CD4-positive, alpha-beta T cell (primary cell): ENCODE results near the gene GADD45B. TPM values are rescaled to one million over a fixed set of nuclear protein-coding genes. Genes with fewer than 3 reads are reported as not detected.

ENCODE experiments used
- ATAC-seq: fragments of 200-7000 bp; cut with Tn5 transposase; one replicate; pipeline ENCODE4 v1.10.0; 2022; ENCODE audit warnings: mild to moderate bottlenecking; ENCODE audit not compliant: poor library complexity
- CTCF ChIA-PET: fragments of 350-600 bp; sonication (Branson Sonifier 250); formaldehyde crosslinking; loops from one replicate; lab custom pipeline; 2021; ENCODE audit warnings: antibody characterized with exemption, inconsistent platforms; lab: Charles Lee
- POLR2A ChIA-PET: fragments of 350-600 bp; sonication (Branson Sonifier 250); formaldehyde crosslinking; loops from one replicate; lab custom pipeline; 2021; ENCODE audit warnings: antibody characterized with exemption, inconsistent platforms; lab: Charles Lee
- DNase-seq, 14 experiments: peaks; one replicate each; pipeline ENCODE4 v3.0.0-alpha.2; 2013 to 2020; ENCODE audit warnings: mixed read lengths in 2 of 14
- H3K27ac ChIP-seq, 2 donors: one replicate each; pipeline versions ENCODE4 v1.5.1 to v1.7.0; 2013; ENCODE audit warnings: low read length in 2 of 2, low read depth in 1 of 2, mild to moderate bottlenecking in 1 of 2
- H3K27me3 ChIP-seq, 2 experiments: 1 replicate in 1 of 2; 2 replicates in 1 of 2; pipeline versions ENCODE4 v1.6.1 to v1.7.0; 2013; ENCODE audit warnings: low read length in 2 of 2, control low read depth in 1 of 2, mild to moderate bottlenecking in 1 of 2, moderate library complexity in 1 of 2; ENCODE audit not compliant: insufficient read depth in 2 of 2, control insufficient read depth in 1 of 2
- H3K36me3 ChIP-seq: one replicate; pipeline ENCODE4 v1.6.1; 2013; ENCODE audit warnings: low read length, control low read depth; ENCODE audit not compliant: insufficient read depth
- H3K4me1 ChIP-seq: one replicate; pipeline ENCODE4 v1.6.1; 2013; ENCODE audit warnings: low read length, control low read depth; ENCODE audit not compliant: insufficient read depth
- H3K4me3 ChIP-seq: one replicate; pipeline ENCODE4 v1.5.1; 2013; ENCODE audit warnings: mild to moderate bottlenecking, low read length, moderate library complexity
- H3K9me3 ChIP-seq, 2 experiments: 1 replicate in 1 of 2; 2 replicates in 1 of 2; pipeline versions ENCODE4 v1.6.1 to v1.7.0; 2013; ENCODE audit warnings: low read length in 2 of 2, mild to moderate bottlenecking in 2 of 2, control low read depth in 1 of 2, moderate library complexity in 1 of 2; ENCODE audit not compliant: control insufficient read depth in 1 of 2, insufficient read depth in 1 of 2
- H3K27ac Mint-ChIP-seq: one replicate; pipeline ENCODE4 v1.8.0; 2020; ENCODE audit warnings: mixed read lengths
- H3K27me3 Mint-ChIP-seq: one replicate; pipeline ENCODE4 v1.8.0; 2021; ENCODE audit warnings: mixed read lengths
- H3K36me3 Mint-ChIP-seq: one replicate; pipeline ENCODE4 v1.8.0; 2021; ENCODE audit warnings: low read depth, mixed read lengths
- H3K4me1 Mint-ChIP-seq: one replicate; pipeline ENCODE4 v1.8.0; 2021; ENCODE audit warnings: low read depth, mixed read lengths
- H3K4me3 Mint-ChIP-seq: one replicate; pipeline ENCODE4 v1.8.0; 2020; ENCODE audit warnings: mild to moderate bottlenecking, mixed read lengths
- H3K9me3 Mint-ChIP-seq: one replicate; pipeline ENCODE4 v1.8.0; 2020; ENCODE audit warnings: mixed read lengths
- intact Hi-C, 2 experiments: fragments of 100-400 bp; cut with DNase I in 1 of 2; cut with micrococcal nuclease in 1 of 2; formaldehyde crosslinking; loops; one replicate each; pipeline versions ENCODE4 v1.15.1 to v1.9.0; 2023 to 2025; cut with DNase I, micrococcal nuclease
- total RNA-seq, 174 experiments: library from RNA in 2 of 174; stranded (reverse) in 2 of 174; gene quantifications; one replicate each; pipeline ENCODE4 v1.2.3 and lab custom pipeline; 2021 to 2026
- TF ChIP-seq, protein P1 (sequence below): fragments of 200-600 bp; IDR thresholded peaks from one replicate; pipeline ENCODE4 v1.8.0; 2022; ENCODE audit warnings: antibody characterized with exemption, mild to moderate bottlenecking

GADD45B gene
- total RNA-seq, 2 experiments from 2014 or later: 284 to 285 TPM

DNA sequence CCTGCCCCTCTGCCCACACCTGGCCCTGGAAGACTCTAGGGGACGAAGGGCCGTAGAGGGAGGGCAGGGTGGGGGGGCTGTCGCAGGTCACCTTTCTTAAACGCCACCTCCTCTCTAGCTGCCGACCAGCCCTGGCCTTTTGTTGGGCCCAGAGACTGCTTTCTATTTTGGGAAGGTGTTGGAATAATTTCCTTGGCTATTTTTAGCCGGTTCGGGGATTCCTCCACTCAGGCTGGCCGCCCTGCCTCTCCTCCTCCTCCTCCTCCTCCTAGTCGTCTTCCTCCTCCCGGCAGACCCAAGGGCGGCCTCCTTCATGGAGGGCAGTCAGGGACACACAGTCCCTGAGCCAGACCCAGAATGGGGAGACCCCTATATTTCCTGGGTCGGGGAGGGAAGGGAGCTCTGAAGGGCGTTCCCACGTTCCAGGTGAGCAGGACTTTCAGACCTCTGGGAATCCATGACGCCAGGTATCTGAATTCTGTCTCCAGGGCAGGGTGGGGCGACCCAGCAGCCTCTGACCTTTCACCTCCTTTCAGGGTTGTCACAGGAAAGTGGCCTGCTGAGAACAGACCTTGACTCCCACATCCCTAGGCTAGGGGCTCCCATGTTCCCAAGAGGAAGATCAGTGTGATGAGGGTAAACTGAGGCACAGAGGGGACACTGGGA, 19.9 kb downstream of the GADD45B start:
- POLR2A ChIA-PET: interaction anchor here (6.0 kb wide), 1 partner anchor 19 kb away, joined by 47 read pairs; the partner anchor contains the start of gene GADD45B
- intact Hi-C loops: no loop called here
- DNase-seq (no peak), ATAC-seq (no peak)
- Histone ChIP-seq H3K4me3 (peak overlapping the region; percentile 74), H3K4me1 (peaks cover 37% of the 10 kb centered on the region), H3K9me3 (no peaks in the 10 kb centered on the region), H3K27me3 (peaks cover 9 to 15% of the 10 kb centered on the region in 2 experiments), H3K27ac (no peak overlapping the region), H3K36me3 (no peaks in the 10 kb centered on the region)
- no peak overlapping the region for H3K27ac Mint-ChIP-seq
- H3K4me1 Mint-ChIP-seq: peaks cover 11% of the 10 kb centered on the region
- H3K36me3 Mint-ChIP-seq: no peaks in the 10 kb centered on the region
- CTCF ChIA-PET: interaction anchor here (1.5 to 1.7 kb wide), 2 partner anchors 8 to 141 kb away, joined by 4 read pairs; no protein-coding TSS in a partner anchor
- TF ChIP-seq, protein P1, sequence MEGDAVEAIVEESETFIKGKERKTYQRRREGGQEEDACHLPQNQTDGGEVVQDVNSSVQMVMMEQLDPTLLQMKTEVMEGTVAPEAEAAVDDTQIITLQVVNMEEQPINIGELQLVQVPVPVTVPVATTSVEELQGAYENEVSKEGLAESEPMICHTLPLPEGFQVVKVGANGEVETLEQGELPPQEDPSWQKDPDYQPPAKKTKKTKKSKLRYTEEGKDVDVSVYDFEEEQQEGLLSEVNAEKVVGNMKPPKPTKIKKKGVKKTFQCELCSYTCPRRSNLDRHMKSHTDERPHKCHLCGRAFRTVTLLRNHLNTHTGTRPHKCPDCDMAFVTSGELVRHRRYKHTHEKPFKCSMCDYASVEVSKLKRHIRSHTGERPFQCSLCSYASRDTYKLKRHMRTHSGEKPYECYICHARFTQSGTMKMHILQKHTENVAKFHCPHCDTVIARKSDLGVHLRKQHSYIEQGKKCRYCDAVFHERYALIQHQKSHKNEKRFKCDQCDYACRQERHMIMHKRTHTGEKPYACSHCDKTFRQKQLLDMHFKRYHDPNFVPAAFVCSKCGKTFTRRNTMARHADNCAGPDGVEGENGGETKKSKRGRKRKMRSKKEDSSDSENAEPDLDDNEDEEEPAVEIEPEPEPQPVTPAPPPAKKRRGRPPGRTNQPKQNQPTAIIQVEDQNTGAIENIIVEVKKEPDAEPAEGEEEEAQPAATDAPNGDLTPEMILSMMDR: no peak
- no peaks in the 10 kb centered on the region for H3K9me3 Mint-ChIP-seq
- peak overlapping the region; percentile 74 for H3K4me3 Mint-ChIP-seq
- peaks cover 31% of the 10 kb centered on the region for H3K27me3 Mint-ChIP-seq

- peaks cover 3 to 9% of the 10 kb centered on the region in 2 experiments for H3K27me3 ChIP-seq
- no peak for ATAC-seq
- no peak overlapping the region for H3K4me3 Mint-ChIP-seq
- DNase-seq: no peak
- no peaks in the 10 kb centered on the region for H3K36me3 ChIP-seq
- intact Hi-C loops: no loop called here
- H3K9me3 Mint-ChIP-seq: no peaks in the 10 kb centered on the region
- H3K4me1 ChIP-seq: peaks cover 31% of the 10 kb centered on the region
- TF ChIP-seq, protein P1: no peak
- peaks cover 21% of the 10 kb centered on the region for H3K27me3 Mint-ChIP-seq
- peaks cover 11% of the 10 kb centered on the region for H3K4me1 Mint-ChIP-seq
- no peak overlapping the region for H3K27ac ChIP-seq
- POLR2A ChIA-PET: interaction anchor here (0.7 to 6.0 kb wide), 3 partner anchors 20 to 44 kb away, joined by 3 to 47 read pairs (median 6); partner anchors contain the start of gene GADD45B
- CTCF ChIA-PET: no interaction called here
- no peak overlapping the region for H3K4me3 ChIP-seq
- no peaks in the 10 kb centered on the region for H3K36me3 Mint-ChIP-seq
- no peak overlapping the region for H3K27ac Mint-ChIP-seq
- no peaks in the 10 kb centered on the region for H3K9me3 ChIP-seq
Measured at GRCh38 chr19:2497186-2497585, 21.3 kb downstream of the GADD45B start.

DNA sequence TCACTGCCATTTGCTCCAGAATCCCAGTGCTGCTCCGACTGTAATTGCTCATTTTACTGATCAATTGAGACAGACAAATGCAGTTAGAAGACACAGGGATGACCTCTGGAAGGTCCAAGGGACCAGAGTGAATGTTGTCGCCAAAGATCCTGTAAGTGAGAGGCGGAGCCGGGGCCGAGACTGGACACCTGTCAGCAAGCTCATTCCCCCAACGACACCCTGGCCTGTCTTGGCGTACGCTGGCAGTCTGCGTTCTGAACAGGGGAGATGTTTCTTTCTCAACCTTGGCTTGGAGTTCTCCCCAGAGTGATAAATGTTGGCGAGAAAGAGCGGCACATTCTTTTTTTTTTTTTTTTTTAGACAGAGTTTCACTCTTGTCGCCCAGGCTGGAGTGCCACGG, 24.2 kb downstream of the GADD45B start:
- no peak overlapping the region for H3K27ac Mint-ChIP-seq
- no peak overlapping the region for H3K4me3 Mint-ChIP-seq

More for the DNA sequence above, 24.2 kb downstream of the GADD45B start:
- H3K4me1 Mint-ChIP-seq: peaks cover 13% of the 10 kb centered on the region
- H3K27ac ChIP-seq: no peak overlapping the region
- no peaks in the 10 kb centered on the region for H3K9me3 ChIP-seq
- DNase-seq: no peak
- no peak for ATAC-seq
- H3K4me1 ChIP-seq: peaks cover 40% of the 10 kb centered on the region
- CTCF ChIA-PET: no interaction called here
- H3K4me3 ChIP-seq: no peak overlapping the region
- H3K27me3 ChIP-seq: no peaks in the 10 kb centered on the region
- no peaks in the 10 kb centered on the region for H3K27me3 Mint-ChIP-seq
- no peaks in the 10 kb centered on the region for H3K36me3 Mint-ChIP-seq
- TF ChIP-seq, protein P1: no peak
- POLR2A ChIA-PET: no interaction called here
- H3K9me3 Mint-ChIP-seq: no peaks in the 10 kb centered on the region
- H3K36me3 ChIP-seq: no peaks in the 10 kb centered on the region
- intact Hi-C loops: no loop called here
